ENCODE data around the gene GLIS2. TPM values are rescaled to one million over a fixed set of nuclear protein-coding genes. Genes with fewer than 3 reads are reported as not detected.

The GLIS2 gene
- polyA plus RNA-seq, 2 of the 4 experiments (the other 2 are of a cell fraction), result 5.5 to 15.8 TPM

- WGBS (ENCODE audit: missing lambda C conversion rate), result 18% methylated on average over 22 of the region's 30 CpGs
- H3K27ac ChIP-seq, result peak overlapping the region; percentile 68 to 94
- FAIRE-seq (no peak), DNase-seq (ENCODE audit: low read depth in 1 of 2, low spot score in 1 of 2) (peak; percentile 36 to 68), ATAC-seq (peak; percentile 21)
- H3K9me3 ChIP-seq, result no peaks in the 10 kb centered on the region
- CTCF ChIA-PET, result interaction anchor here (0.8 to 25.9 kb wide), 13 partner anchors 9 to 435 kb away, joined by 3 to 638 read pairs (median 3); no protein-coding TSS in a partner anchor
- H3K4me3 ChIP-seq, result peak overlapping the region; percentile 27; the same call in 1 of the 3 replicates
- POLR2A ChIA-PET, result interaction anchor here (0.5 to 1.0 kb wide), 2 partner anchors 29 to 101 kb away, joined by 4 read pairs; no protein-coding TSS in a partner anchor
- H3K4me1 ChIP-seq, result peaks cover 81% of the 10 kb centered on the region
- peak overlapping the region; percentile 97 for H3K4me2 ChIP-seq
- TF ChIP-seq JUN (IDR thresholded peaks at IDR 0.05) (no peak; a peak in 1 of 5 replicates), MAX (IDR thresholded peaks at IDR 0.05) (0 out of 2 replicates have a peak, but pooled peaks have one; percentile 48), RAD21 (conservative IDR thresholded peaks at IDR 0.05 in 1 of 2, IDR thresholded peaks at IDR 0.05 in 1 of 2) (no peak), BHLHE40 (IDR thresholded peaks at IDR 0.05; ENCODE audit: low read depth, low read length) (peak; percentile 51; the same call in 1 of the 2 replicates)
These were observed 58.3 kb downstream of the GLIS2 start for GRCh38 chr16:4373909-4374742.

- peaks cover 77% of the 10 kb centered on the region for H3K4me1 ChIP-seq
- H3K27ac ChIP-seq, result peak overlapping the region in 1 of 2 experiments; percentile 39; a peak in 1 of 6 replicates
- ChIA-PET CTCF (interaction anchor here (0.6 to 25.9 kb wide), 10 partner anchors 10 to 1066 kb away, joined by 3 to 638 read pairs (median 4); no protein-coding TSS in a partner anchor), POLR2A (no interaction called here)
- H3K4me3 ChIP-seq, result no peak overlapping the region
- WGBS (ENCODE audit: missing lambda C conversion rate), result 88% methylated on average over 15 of the region's 15 CpGs
- no peak for DNase-seq (ENCODE audit: low read depth in 1 of 2, low spot score in 1 of 2)
- TF ChIP-seq TP53 (CRISPR knock-in tag; IDR thresholded peaks at IDR 0.05) (no peak), PHF8 (IDR thresholded peaks at IDR 0.05; ENCODE audit: borderline replicate concordance, low read depth) (no peak), RARB (CRISPR knock-in tag; IDR thresholded peaks at IDR 0.05) (no peak), RFX5 (IDR thresholded peaks at IDR 0.05) (no peak), HEYL (CRISPR knock-in tag; IDR thresholded peaks at IDR 0.05) (no peak), ZSCAN20 (CRISPR knock-in tag; IDR thresholded peaks at IDR 0.05) (no peak), EHMT2 (IDR thresholded peaks at IDR 0.05; ENCODE audit: low read depth) (no peak), EHF (CRISPR knock-in tag; IDR thresholded peaks at IDR 0.05) (no peak), SMC3 (IDR thresholded peaks at IDR 0.05) (no peak), JUNB (IDR thresholded peaks at IDR 0.05) (no peak), RCOR1 (IDR thresholded peaks at IDR 0.05; ENCODE audit: low read depth, low read length) (no peak)
- H3K9me3 ChIP-seq, result no peaks in the 10 kb centered on the region
- no peak for FAIRE-seq
- no peak for ATAC-seq
- H3K4me2 ChIP-seq, result no peak overlapping the region
These were observed 59.9 kb downstream of the GLIS2 start for GRCh38 chr16:4375717-4376116.

GRCh38 chr16:4376126-4376892 lies 60.4 kb downstream of the GLIS2 start:
- no peak for DNase-seq (ENCODE audit: low read depth in 1 of 2, low spot score in 1 of 2)
- TF ChIP-seq FOXS1 (CRISPR knock-in tag; IDR thresholded peaks at IDR 0.05), result no peak
- Histone ChIP-seq H3K4me1 (peaks cover 72% of the 10 kb centered on the region), H3K4me3 (no peak overlapping the region), H3K4me2 (peak overlapping the region; percentile 12; the same call in 1 of the 3 replicates), H3K9me3 (no peaks in the 10 kb centered on the region), H3K27ac (peak overlapping the region in 1 of 2 experiments; percentile 39; a peak in 1 of 6 replicates)
- 87% methylated on average over 14 of the region's 31 CpGs for WGBS (ENCODE audit: missing lambda C conversion rate)
- no peak for FAIRE-seq
- POLR2A ChIA-PET, result no interaction called here
- CTCF ChIA-PET, result interaction anchor here (0.6 to 25.9 kb wide), 10 partner anchors 10 to 115 kb away, joined by 3 to 638 read pairs (median 4); no protein-coding TSS in a partner anchor
- no peak for ATAC-seq

- peaks cover 70% of the 10 kb centered on the region for H3K4me1 ChIP-seq
- H3K4me2 ChIP-seq, result peak overlapping the region; percentile 12; the same call in 1 of the 3 replicates
- FAIRE-seq, result no peak
- peak overlapping the region in 1 of 2 experiments; percentile 51; a peak in 2 of 6 replicates for H3K27ac ChIP-seq
- POLR2A ChIA-PET, result no interaction called here
- no peak for ATAC-seq
- no peak for DNase-seq (ENCODE audit: low read depth in 1 of 2, low spot score in 1 of 2)
- no peak overlapping the region for H3K4me3 ChIP-seq
- 75% methylated on average over 15 of the region's 27 CpGs for WGBS (ENCODE audit: missing lambda C conversion rate)
- H3K9me3 ChIP-seq, result no peaks in the 10 kb centered on the region
- CTCF ChIA-PET, result interaction anchor here (0.7 to 25.9 kb wide), 10 partner anchors 8 to 115 kb away, joined by 3 to 638 read pairs (median 6); no protein-coding TSS in a partner anchor
- TF ChIP-seq RFX5 (IDR thresholded peaks at IDR 0.05) (no peak), POLR2AphosphoS2 (conservative IDR thresholded peaks at IDR 0.05; ENCODE audit: low read length) (no peak), ZSCAN20 (CRISPR knock-in tag; IDR thresholded peaks at IDR 0.05) (no peak), MAFK (IDR thresholded peaks at IDR 0.05; ENCODE audit: partially characterized antibody) (no peak), USF2 (IDR thresholded peaks at IDR 0.05) (no peak), POLR2A (IDR thresholded peaks at IDR 0.05; ENCODE audit: low read length) (no peak), CBX2 (IDR thresholded peaks at IDR 0.05; ENCODE audit: borderline replicate concordance, low read depth) (no peak), MAZ (IDR thresholded peaks at IDR 0.05; ENCODE audit: borderline replicate concordance, low read depth, low read length) (no peak), CBX8 (IDR thresholded peaks at IDR 0.05) (no peak), CTCF (IDR thresholded peaks at IDR 0.05) (no peak), RNF2 (IDR thresholded peaks at IDR 0.05; ENCODE audit: borderline replicate concordance, low read depth) (no peak)
These were observed 61.2 kb downstream of the GLIS2 start for GRCh38 chr16:4376893-4377572.

Measured in A549 (cell line).